ENCODE measurements around the gene GSK3B. TPM values are rescaled to one million over a fixed set of nuclear protein-coding genes. Genes with fewer than 3 reads are reported as not detected.

The GSK3B gene
- total RNA-seq, 3 donors from 2014 or later = 28.3 to 29.2 (median 28.5) TPM

DNA sequence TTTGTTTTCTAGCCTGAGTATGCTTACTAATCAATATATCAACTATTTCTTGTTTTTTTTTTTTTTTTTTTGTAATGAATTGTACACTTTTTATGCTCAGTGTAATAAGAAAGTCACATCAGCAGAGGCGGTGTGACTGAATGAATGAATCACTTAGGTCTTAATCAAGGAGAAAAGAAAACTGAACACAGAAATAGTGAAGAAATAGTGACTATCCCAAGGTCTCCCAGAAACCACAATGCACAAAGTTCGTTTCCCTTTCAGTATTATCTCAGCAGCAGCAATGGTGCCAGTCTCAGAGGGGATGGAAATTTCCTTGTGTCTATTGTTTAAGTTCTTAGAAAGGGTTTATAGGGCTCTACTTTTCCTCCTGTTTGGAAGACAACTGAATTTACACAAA is 231.6 kb downstream of the GSK3B start:
- Mint-ChIP-seq H3K36me3 (ENCODE audit: insufficient read depth) (peaks cover 50% of the 10 kb centered on the region), H3K4me1 (ENCODE audit: low read depth) (peaks cover 2% of the 10 kb centered on the region), H3K9me3 (peaks cover 8% of the 10 kb centered on the region), H3K27me3 (ENCODE audit: low read depth) (no peaks in the 10 kb centered on the region), H3K4me3 (no peak overlapping the region)
- ATAC-seq (no peak), DNase-seq (no peak)

DNA sequence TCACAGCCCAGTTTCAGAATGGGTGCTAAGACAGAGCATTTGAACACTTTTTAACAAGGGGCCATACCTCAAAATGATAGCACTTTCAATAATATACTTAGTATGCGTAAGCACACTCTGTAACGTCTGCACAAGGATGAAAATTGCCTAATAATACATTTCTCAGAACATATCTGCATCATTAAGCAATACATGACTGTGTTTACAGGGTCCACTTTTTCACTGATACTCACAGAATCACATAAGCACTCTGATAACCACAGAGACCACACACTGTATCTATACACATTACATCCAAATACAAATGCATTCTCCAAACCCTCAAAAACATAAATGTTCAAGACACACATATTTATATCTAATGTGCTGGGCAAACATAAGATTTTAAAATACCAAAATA is 232.6 kb downstream of the GSK3B start:
- Mint-ChIP-seq H3K36me3 (ENCODE audit: insufficient read depth) (peaks cover 58% of the 10 kb centered on the region), H3K4me1 (ENCODE audit: low read depth) (peaks cover 2% of the 10 kb centered on the region), H3K27me3 (ENCODE audit: low read depth) (no peaks in the 10 kb centered on the region), H3K4me3 (no peak overlapping the region), H3K9me3 (peaks cover 8% of the 10 kb centered on the region)
- DNase-seq (no peak), ATAC-seq (no peak)

DNA sequence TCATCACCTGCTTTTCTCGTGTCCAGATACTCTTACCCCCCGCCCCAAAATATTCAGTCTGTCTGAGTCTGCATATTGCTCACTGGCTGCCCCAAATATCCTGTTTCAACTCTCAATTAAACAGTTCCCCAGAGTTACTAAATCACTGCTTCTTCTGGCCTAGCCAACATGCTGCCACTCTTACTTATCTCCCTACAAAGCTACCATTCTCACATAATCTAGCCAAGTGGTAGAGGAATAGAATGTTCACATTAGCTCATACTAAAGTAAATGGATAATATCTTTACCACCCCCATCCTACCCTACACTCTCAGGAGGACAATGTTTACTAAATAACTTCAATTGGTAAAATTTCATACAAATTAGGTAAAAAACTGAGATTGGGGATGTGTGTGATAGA is 234.5 kb downstream of the GSK3B start:
- no peak overlapping the region for H3K4me3 Mint-ChIP-seq
- no peak for ATAC-seq
- no peak for DNase-seq
- H3K36me3 Mint-ChIP-seq (ENCODE audit: insufficient read depth) = peaks cover 60% of the 10 kb centered on the region
- H3K27me3 Mint-ChIP-seq (ENCODE audit: low read depth) = no peaks in the 10 kb centered on the region
- peaks cover 12% of the 10 kb centered on the region for H3K9me3 Mint-ChIP-seq
- H3K4me1 Mint-ChIP-seq (ENCODE audit: low read depth) = peaks cover 2% of the 10 kb centered on the region

DNA sequence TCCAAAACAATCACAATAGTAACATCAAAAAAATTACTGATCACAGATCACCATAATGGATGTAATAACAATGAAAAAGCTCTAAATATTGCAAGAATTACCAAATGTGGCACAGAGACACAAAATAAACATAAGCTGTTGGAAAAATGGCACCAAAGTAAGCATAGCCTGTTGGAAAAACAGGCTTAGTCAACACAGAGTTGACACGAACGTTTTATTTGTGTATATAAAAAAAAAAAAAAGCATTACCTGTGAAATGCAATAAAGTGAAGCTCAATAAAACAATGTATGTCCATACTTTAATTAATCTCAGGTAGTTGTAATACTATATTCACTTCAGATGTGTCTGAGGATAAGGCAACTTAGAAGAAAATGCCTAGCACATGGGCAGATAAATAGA is 235.3 kb downstream of the GSK3B start:
- no peak overlapping the region for H3K4me3 Mint-ChIP-seq

DNA sequence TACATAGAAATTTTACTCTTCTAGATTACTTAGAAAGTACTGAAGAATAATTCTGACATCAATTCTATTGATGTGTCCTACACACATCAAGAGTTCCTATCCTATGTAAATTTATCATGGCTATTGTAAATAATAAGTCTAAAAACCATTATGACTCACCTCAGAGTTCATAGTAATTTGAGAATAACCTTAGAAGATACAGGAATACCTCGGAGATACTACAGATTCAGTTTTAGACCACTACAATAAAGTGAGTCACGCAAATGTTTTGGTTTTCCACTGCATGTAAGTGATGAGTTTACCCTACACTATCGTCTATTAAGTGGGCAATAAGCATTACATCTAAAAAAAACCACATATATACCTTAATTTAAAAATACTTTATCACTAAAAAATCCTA is 237.6 kb downstream of the GSK3B start:
- H3K36me3 Mint-ChIP-seq (ENCODE audit: insufficient read depth) = peaks cover 54% of the 10 kb centered on the region

More for the DNA sequence above, 235.3 kb downstream of the GSK3B start:
- ATAC-seq (no peak), DNase-seq (no peak)
- Mint-ChIP-seq H3K9me3 (peaks cover 12% of the 10 kb centered on the region), H3K27me3 (ENCODE audit: low read depth) (no peaks in the 10 kb centered on the region), H3K36me3 (ENCODE audit: insufficient read depth) (peaks cover 62% of the 10 kb centered on the region), H3K4me1 (ENCODE audit: low read depth) (peaks cover 2% of the 10 kb centered on the region)

DNA sequence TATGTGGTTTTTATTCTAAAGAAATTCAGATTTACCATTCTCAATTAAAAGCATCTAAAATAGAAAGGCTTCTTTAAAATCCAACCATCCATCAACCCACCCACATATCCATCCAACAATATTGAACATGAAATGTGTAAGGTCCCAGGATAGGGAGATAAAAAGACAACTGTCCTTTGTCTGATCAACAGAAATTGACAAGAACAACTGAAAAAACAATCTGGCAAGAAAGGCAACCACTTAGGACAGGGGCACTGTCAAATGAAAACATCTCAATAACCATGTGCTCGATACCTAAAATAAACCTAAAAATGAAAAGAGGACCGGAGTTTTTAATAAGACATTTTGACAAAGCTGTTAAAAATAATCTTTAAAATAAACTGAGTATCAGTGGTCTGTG is 245.1 kb downstream of the GSK3B start:
- ATAC-seq = no peak
- H3K9me3 Mint-ChIP-seq = no peaks in the 10 kb centered on the region
- H3K4me1 Mint-ChIP-seq (ENCODE audit: low read depth) = peaks cover 5% of the 10 kb centered on the region
- no peak overlapping the region for H3K4me3 Mint-ChIP-seq
- H3K36me3 Mint-ChIP-seq (ENCODE audit: insufficient read depth) = peaks cover 42% of the 10 kb centered on the region
- DNase-seq = no peak
- H3K27me3 Mint-ChIP-seq (ENCODE audit: low read depth) = no peaks in the 10 kb centered on the region

More for the DNA sequence above, 237.6 kb downstream of the GSK3B start:
- H3K4me1 Mint-ChIP-seq (ENCODE audit: low read depth) = no peaks in the 10 kb centered on the region
- H3K9me3 Mint-ChIP-seq = peaks cover 12% of the 10 kb centered on the region
- no peak overlapping the region for H3K4me3 Mint-ChIP-seq
- DNase-seq (no peak), ATAC-seq (no peak)
- no peaks in the 10 kb centered on the region for H3K27me3 Mint-ChIP-seq (ENCODE audit: low read depth)

DNA sequence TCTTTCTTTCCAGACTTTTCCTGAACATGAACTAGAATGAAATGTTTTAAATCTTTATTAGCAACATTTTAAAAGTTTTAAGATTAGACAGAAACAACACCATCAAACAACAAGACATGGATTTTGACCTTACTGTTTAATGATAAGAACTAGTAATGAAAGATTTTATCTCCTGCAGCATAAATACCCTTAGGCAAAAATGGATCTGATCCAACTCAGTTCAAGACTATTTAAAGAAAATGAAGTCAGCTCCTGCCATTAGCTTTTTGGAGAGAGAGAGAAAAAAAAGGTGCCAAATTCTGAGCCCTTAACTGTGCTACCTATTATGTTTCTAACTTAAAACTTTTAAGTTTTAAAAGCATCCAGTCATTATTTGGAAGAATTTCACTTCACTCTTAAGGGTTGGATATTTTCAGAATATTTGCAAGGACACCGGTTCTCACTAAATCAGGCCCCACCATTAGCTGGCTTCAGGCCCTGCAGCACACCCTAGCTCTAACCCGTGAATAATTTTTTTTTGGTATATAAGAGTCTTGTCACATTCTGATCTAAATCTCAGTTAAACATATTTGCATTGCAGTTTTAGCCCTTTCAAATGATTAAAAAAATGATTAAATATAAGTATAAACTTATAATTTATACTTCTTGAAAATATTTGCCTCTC is 252.3 kb downstream of the GSK3B start:
- H3K36me3 Mint-ChIP-seq (ENCODE audit: insufficient read depth) = peaks cover 37% of the 10 kb centered on the region
- peaks cover 5% of the 10 kb centered on the region for H3K4me1 Mint-ChIP-seq (ENCODE audit: low read depth)
- H3K27me3 Mint-ChIP-seq (ENCODE audit: low read depth) = no peaks in the 10 kb centered on the region
- H3K4me3 Mint-ChIP-seq = no peak overlapping the region
- DNase-seq (no peak), ATAC-seq (no peak)
- H3K9me3 Mint-ChIP-seq = no peaks in the 10 kb centered on the region

DNA sequence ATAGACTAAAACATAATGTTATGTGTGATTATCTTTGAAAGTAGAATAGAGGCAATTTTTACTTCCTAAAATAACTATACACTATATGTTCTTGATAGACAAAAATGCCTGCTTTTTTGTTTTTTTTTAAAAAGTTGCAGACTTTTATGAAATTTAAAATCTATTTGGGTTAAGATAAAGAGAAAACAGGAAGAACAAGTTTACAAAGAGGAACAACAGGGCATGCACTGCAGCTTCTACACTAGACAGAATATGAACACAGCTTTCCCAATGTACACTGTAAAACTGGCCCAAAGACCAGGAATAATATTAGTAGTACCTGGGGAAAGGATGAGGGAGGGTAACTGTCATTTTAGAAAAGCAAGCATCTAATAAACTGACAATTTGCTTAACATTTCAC is 258.7 kb downstream of the GSK3B start:
- no peaks in the 10 kb centered on the region for H3K9me3 Mint-ChIP-seq
- peaks cover 19% of the 10 kb centered on the region for H3K36me3 Mint-ChIP-seq (ENCODE audit: insufficient read depth)
- DNase-seq = no peak
- no peaks in the 10 kb centered on the region for H3K27me3 Mint-ChIP-seq (ENCODE audit: low read depth)
- no peak overlapping the region for H3K4me3 Mint-ChIP-seq
- peaks cover 7% of the 10 kb centered on the region for H3K4me1 Mint-ChIP-seq (ENCODE audit: low read depth)
- ATAC-seq = no peak

DNA sequence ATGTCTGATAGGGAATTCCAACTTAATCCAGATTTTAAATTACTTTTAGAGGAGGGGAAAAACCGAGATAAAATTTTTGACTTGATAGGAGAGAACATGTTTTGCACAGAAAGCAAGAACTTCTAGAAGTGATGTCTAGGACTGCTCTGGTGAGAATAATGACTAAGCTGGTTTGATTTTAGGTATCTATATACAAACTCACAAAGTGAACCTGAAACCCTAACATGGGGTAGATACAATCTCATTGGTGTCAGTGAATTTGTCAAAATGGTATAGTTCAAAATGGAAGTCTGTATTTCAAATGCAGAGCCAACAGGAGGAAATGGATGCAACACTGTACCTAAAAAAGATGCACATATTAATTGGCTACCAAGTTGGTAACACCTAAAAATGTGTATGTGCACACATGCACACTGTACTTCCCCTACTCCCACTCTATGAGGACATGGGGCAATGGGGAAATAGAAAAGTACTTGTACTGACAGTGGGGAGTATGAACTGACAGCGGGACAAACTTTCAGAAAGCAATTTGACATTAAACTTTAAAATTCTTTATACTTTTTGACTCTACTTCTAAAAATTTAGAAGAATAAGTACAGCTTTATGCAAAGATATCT is 259.4 kb downstream of the GSK3B start:
- no peaks in the 10 kb centered on the region for H3K27me3 Mint-ChIP-seq (ENCODE audit: low read depth)
- H3K4me3 Mint-ChIP-seq = no peak overlapping the region
- peaks cover 7% of the 10 kb centered on the region for H3K4me1 Mint-ChIP-seq (ENCODE audit: low read depth)
- H3K36me3 Mint-ChIP-seq (ENCODE audit: insufficient read depth) = peaks cover 19% of the 10 kb centered on the region
- ATAC-seq (peak in 1 of 2 donors; percentile 34), DNase-seq (no peak)
- H3K9me3 Mint-ChIP-seq = no peaks in the 10 kb centered on the region

DNA sequence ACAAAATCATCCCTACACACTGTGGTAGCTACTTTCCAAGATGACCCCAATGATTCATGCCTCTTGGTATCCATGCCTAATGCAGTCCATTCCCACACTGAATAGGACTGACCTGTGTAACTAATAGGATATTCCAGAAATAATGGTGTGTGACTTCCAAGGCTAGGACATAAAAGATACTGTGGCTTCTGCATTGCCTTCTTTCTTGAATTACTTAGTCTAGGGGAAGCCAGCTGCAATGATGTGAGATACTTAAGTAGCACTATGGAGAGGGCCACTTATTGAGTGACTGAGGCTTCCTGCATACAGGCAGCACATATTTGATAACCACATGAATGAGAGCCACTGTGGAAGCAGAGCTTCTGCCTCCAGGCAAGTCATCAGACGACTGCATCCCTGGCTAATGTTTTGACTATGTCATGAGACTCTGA is 262.3 kb downstream of the GSK3B start:
- H3K27me3 Mint-ChIP-seq (ENCODE audit: low read depth) = no peaks in the 10 kb centered on the region
- peaks cover 14% of the 10 kb centered on the region for H3K36me3 Mint-ChIP-seq (ENCODE audit: insufficient read depth)
- H3K4me3 Mint-ChIP-seq = no peak overlapping the region
- ATAC-seq (no peak), DNase-seq (no peak)
- no peaks in the 10 kb centered on the region for H3K9me3 Mint-ChIP-seq
- H3K4me1 Mint-ChIP-seq (ENCODE audit: low read depth) = peaks cover 7% of the 10 kb centered on the region

DNA sequence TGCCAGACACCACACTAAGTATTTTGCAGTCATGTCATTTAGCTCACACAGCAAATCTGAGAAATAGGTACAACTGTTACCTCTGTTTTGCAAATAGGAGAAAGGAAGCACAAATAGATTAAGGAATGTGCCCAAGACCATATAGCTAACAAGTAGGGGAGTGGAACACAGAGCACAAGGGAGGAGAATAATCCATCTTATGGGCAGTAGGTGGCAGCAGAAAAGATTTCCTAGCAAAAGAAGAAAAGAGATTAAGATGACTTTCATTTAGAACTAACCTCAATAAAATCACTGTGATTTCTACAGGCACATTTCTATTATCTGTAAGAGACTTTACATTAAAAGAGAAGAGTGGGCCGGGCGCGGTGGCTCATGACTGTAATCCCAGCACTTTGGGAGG is 263.2 kb downstream of the GSK3B start:
- ATAC-seq = no peak
- H3K27me3 Mint-ChIP-seq (ENCODE audit: low read depth) = no peaks in the 10 kb centered on the region

DNA sequence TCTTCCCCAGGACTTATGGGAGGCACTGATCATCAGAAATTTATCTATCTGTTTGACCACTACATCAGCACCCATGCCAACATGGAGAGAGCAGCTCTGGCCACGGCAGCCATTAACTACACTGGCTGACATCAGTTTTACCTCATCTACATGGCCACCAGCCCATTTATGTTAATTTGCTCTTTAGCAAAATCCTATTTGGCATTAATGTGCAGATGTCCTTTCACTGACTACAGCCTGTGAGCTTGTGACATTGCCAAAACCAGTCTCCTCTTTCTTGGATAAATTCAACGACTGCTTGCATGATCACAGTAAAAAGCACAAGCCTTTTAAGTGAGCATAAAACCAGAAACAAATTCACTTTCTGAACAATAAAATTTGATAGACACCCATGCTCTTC is 264.8 kb downstream of the GSK3B start:
- DNase-seq = no peak
- Mint-ChIP-seq H3K27me3 (ENCODE audit: low read depth) (no peaks in the 10 kb centered on the region), H3K4me1 (ENCODE audit: low read depth) (peaks cover 4% of the 10 kb centered on the region), H3K9me3 (no peaks in the 10 kb centered on the region), H3K36me3 (ENCODE audit: insufficient read depth) (peaks cover 11% of the 10 kb centered on the region), H3K4me3 (no peak overlapping the region)
- no peak for ATAC-seq

More for the DNA sequence above, 263.2 kb downstream of the GSK3B start:
- Mint-ChIP-seq H3K4me3 (no peak overlapping the region), H3K9me3 (no peaks in the 10 kb centered on the region), H3K36me3 (ENCODE audit: insufficient read depth) (peaks cover 12% of the 10 kb centered on the region), H3K4me1 (ENCODE audit: low read depth) (peaks cover 7% of the 10 kb centered on the region)
- DNase-seq = no peak

DNA sequence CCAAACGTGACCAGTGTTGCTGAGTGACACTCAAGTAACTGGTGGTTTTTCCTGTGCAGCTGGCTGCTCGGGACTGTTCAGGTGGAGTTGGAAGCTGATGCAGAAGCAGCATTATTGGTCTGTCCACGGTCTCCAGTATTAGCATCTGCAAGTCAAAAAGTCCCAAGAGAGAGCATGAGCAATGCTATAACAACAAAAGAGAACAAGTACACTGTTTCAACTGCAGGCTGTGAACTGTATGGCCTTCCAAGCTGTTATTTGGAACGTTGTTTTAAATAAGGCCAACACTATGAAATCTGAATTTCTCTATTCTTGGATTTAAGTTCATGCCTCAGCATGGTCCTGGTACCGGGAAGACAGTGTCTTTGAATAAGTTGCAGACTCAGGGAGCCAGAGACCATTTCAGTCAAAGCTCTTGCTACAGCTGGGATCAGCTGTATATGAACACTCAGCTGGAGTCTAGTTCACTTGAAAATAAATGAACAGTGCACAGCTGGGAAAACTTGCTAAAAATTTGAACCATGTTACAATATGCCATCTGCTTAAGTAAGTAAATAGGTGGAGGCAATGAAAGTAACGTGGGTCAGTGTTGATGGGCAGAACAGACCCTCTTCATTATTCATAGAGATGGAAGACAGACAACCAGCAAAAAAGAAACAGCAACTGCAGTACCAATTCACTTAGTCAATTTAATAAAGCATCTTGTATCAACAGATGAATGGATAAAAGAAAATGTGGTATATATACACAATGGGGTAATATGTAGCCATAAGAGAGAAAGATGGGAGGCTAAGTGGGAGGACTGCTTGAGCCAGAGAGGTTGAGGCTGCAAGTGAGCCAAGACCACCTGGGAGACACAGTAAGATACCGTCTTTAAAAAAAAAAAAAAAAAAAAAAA is 267.3 kb downstream of the GSK3B start:
- Mint-ChIP-seq H3K4me1 (ENCODE audit: low read depth) (peaks cover 2% of the 10 kb centered on the region), H3K36me3 (ENCODE audit: insufficient read depth) (peaks cover 9% of the 10 kb centered on the region), H3K4me3 (no peak overlapping the region), H3K9me3 (no peaks in the 10 kb centered on the region), H3K27me3 (ENCODE audit: low read depth) (no peaks in the 10 kb centered on the region)
- DNase-seq (no peak), ATAC-seq (no peak)

DNA sequence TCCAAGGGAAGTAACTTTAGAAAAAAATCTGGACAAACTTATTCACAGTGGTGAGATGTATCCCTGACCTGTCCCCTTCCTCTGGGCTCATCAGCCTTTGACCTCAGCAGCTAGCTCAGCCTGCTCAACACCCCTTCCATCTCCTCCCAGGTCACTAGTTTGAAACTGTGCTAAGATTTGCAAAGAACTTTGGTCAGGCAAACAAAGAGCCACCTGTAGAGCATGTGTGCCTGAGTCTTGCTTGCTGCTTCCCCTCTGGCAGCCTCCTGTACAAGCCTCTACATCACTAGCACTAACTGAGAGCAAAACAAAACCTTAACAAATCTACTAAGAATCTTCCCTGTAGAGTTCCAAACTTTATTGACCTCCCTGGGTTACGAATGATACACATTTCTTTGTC is 268.4 kb downstream of the GSK3B start:
- DNase-seq = no peak
- Mint-ChIP-seq H3K27me3 (ENCODE audit: low read depth) (no peaks in the 10 kb centered on the region), H3K4me1 (ENCODE audit: low read depth) (peaks cover 4% of the 10 kb centered on the region), H3K36me3 (ENCODE audit: insufficient read depth) (peaks cover 9% of the 10 kb centered on the region), H3K4me3 (no peak overlapping the region), H3K9me3 (no peaks in the 10 kb centered on the region)
- no peak for ATAC-seq
